WTC11 (cell line): Measurements from ENCODE around the gene U2SURP.

Experiments used
- IRF2 ChIP-seq: sonication (generic); formaldehyde crosslinking; IDR thresholded peaks from 2 replicates; pipeline ENCODE4 v1.8.0; 2022; ENCODE audit warnings: low read depth, missing genetic modification reagents, borderline replicate concordance
- TF ChIP-seq, protein P1 (sequence below): fragments of 200-600 bp; IDR thresholded peaks from 2 replicates; pipeline ENCODE4 v1.8.0; 2022; ENCODE audit warnings: antibody characterized with exemption

DNA sequence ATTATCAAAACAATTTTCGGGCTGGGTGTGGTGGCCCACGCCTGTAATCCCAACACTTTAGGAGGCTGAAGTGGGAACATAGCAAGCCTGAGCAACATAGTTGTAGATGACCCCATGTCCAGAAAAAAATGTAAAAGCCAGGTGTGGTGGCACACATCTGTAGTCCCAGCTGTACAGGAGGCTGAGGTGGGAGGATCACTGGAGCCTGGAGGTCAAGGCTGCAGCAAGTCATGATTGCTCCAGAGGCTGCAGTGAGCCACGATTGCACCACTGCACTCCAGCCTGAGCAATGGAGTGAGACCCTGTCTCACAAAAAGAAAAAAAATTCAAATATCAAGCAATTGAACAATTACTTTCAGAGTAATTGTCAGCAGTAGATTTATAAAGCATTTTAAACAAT lies 29.9 kb upstream of the U2SURP start:
- TF ChIP-seq, protein P1, sequence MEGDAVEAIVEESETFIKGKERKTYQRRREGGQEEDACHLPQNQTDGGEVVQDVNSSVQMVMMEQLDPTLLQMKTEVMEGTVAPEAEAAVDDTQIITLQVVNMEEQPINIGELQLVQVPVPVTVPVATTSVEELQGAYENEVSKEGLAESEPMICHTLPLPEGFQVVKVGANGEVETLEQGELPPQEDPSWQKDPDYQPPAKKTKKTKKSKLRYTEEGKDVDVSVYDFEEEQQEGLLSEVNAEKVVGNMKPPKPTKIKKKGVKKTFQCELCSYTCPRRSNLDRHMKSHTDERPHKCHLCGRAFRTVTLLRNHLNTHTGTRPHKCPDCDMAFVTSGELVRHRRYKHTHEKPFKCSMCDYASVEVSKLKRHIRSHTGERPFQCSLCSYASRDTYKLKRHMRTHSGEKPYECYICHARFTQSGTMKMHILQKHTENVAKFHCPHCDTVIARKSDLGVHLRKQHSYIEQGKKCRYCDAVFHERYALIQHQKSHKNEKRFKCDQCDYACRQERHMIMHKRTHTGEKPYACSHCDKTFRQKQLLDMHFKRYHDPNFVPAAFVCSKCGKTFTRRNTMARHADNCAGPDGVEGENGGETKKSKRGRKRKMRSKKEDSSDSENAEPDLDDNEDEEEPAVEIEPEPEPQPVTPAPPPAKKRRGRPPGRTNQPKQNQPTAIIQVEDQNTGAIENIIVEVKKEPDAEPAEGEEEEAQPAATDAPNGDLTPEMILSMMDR = no peak
- TF ChIP-seq IRF2 (CRISPR knock-in tag) = no peak
